Breast epithelium (tissue), 4 donors: ENCODE data around the gene MIB2. TPM values are rescaled to one million over a fixed set of nuclear protein-coding genes. Genes with fewer than 3 reads are reported as not detected.

ENCODE experiments used
- DNase-seq, 2 donors: peaks; one replicate each; pipeline ENCODE4 v3.0.0-alpha.2; 2019; ENCODE audit warnings: low spot score in 2 of 2
- H3K27ac ChIP-seq, 2 donors: fragments of 200-600 bp; sonication (generic) in 1 of 2; one replicate each; pipeline ENCODE4 v1.5.1; 2016 to 2019; ENCODE audit warnings: mild to moderate bottlenecking in 1 of 2
- H3K27me3 ChIP-seq, 2 donors: fragments of 200-600 bp; sonication (generic) in 1 of 2; one replicate each; pipeline versions ENCODE4 v1.5.1 to v1.6.0; 2017 to 2019; ENCODE audit warnings: control low read depth in 1 of 2, mild to moderate bottlenecking in 1 of 2
- H3K36me3 ChIP-seq: fragments of 200-600 bp; one replicate; pipeline ENCODE4 v1.5.1; 2019
- H3K4me1 ChIP-seq, 2 donors: fragments of 200-600 bp; sonication (generic); one replicate each; pipeline ENCODE4 v1.5.1; 2016 to 2019; ENCODE audit warnings: control low read depth in 1 of 2
- H3K4me3 ChIP-seq, 3 donors: fragments of 200-600 bp; sonication (generic); 1 replicate in 2 of 3; 2 replicates in 1 of 3; pipeline ENCODE4 v1.5.1; 2016 to 2019; ENCODE audit warnings: mild to moderate bottlenecking in 3 of 3, moderate library complexity in 2 of 3
- H3K9me3 ChIP-seq, 2 donors: fragments of 200-600 bp; sonication (generic) in 1 of 2; one replicate each; pipeline ENCODE4 v1.5.1; 2016 to 2019; ENCODE audit warnings: control low read depth in 1 of 2
- CTCF ChIP-seq, 3 donors: fragments of 450-650 bp; IDR thresholded peaks; one replicate each; pipeline ENCODE4 v1.5.1; 2016 to 2017; ENCODE audit warnings: antibody characterized with exemption in 3 of 3, mild to moderate bottlenecking in 3 of 3, moderate library complexity in 3 of 3
- POLR2A ChIP-seq: fragments of 450-650 bp; IDR thresholded peaks from one replicate; pipeline ENCODE4 v1.6.1; 2016; ENCODE audit warnings: antibody characterized with exemption, mild to moderate bottlenecking, moderate library complexity
- POLR2AphosphoS5 ChIP-seq, 3 donors: sonication (generic); formaldehyde crosslinking; IDR thresholded peaks; one replicate each; pipeline ENCODE4 v1.6.1; 2017; ENCODE audit warnings: antibody characterized with exemption in 3 of 3
- intact Hi-C: fragments of 100-400 bp; cut with DNase I; formaldehyde crosslinking; loops from one replicate; pipeline ENCODE4 v1.15.1; 2023; ENCODE audit warnings: low total_unique reads
- total RNA-seq, 3 donors: library from RNA; depleted of rRNA; stranded (reverse); fragments of >200 nt; gene quantifications; one replicate each; pipeline ENCODE4 v1.1.0, GENCODE V29; 2016

The MIB2 gene
- total RNA-seq, 3 donors from 2014 or later, result 32.0 to 69.5 (median 48.9) TPM

- intact Hi-C loops, result no loop called here
- H3K27ac ChIP-seq, result no peak overlapping the region
- H3K4me3 ChIP-seq, result no peak overlapping the region
- H3K9me3 ChIP-seq, result no peaks in the 10 kb centered on the region
- peaks cover 6 to 8% of the 10 kb centered on the region in 2 donors for H3K4me1 ChIP-seq
- peaks cover 5 to 6% of the 10 kb centered on the region in 2 donors for H3K27me3 ChIP-seq
- no peak for DNase-seq
- no peaks in the 10 kb centered on the region for H3K36me3 ChIP-seq
- TF ChIP-seq POLR2AphosphoS5 (IDR thresholded peaks at IDR 0.05) (no peak), CTCF (IDR thresholded peaks at IDR 0.05) (no peak), POLR2A (no peak)
Measured at GRCh38 chr1:1598720-1599029, 16.6 kb upstream of the MIB2 start.

- intact Hi-C loops, result no loop called here
- Histone ChIP-seq H3K27ac (no peak overlapping the region), H3K9me3 (no peaks in the 10 kb centered on the region), H3K4me3 (peak overlapping the region in 2 of 3 donors; percentile 47 to 80), H3K4me1 (peaks cover 6 to 8% of the 10 kb centered on the region in 2 donors), H3K27me3 (peaks cover 5 to 6% of the 10 kb centered on the region in 2 donors), H3K36me3 (no peaks in the 10 kb centered on the region)
- DNase-seq, result no peak
- no peak for TF ChIP-seq POLR2A
- no peak for TF ChIP-seq CTCF (IDR thresholded peaks at IDR 0.05)
- no peak for TF ChIP-seq POLR2AphosphoS5 (IDR thresholded peaks at IDR 0.05)
Measured at GRCh38 chr1:1599030-1599934, 16.0 kb upstream of the MIB2 start.

GRCh38 chr1:1599935-1600860, 15.1 kb upstream of the MIB2 start, which contains the start of gene FNDC10:
Gene FNDC10, minus strand, starts transcription at chr1:1600135. Its CDS starts 120 bp downstream, at chr1:1600015.
- Histone ChIP-seq H3K9me3 (no peaks in the 10 kb centered on the region), H3K27me3 (peaks cover 5 to 6% of the 10 kb centered on the region in 2 donors), H3K36me3 (no peaks in the 10 kb centered on the region), H3K27ac (no peak within 1 kb of the TSS), H3K4me1 (peaks cover 6 to 8% of the 10 kb centered on the region in 2 donors), H3K4me3 (peak within 1 kb of the TSS; percentile 36 to 80 (median 60))
- DNase-seq, result no peak
- intact Hi-C loops, result no loop called here
- TF ChIP-seq CTCF (IDR thresholded peaks at IDR 0.05) (no peak), POLR2AphosphoS5 (IDR thresholded peaks at IDR 0.05) (no peak), POLR2A (no peak)

GRCh38 chr1:1600861-1601563, 14.3 kb upstream of the MIB2 start:
- intact Hi-C loops, result no loop called here
- Histone ChIP-seq H3K4me3 (peak overlapping the region in 2 of 3 donors; percentile 60 to 80), H3K27me3 (peaks cover 5 to 6% of the 10 kb centered on the region in 2 donors)

More at GRCh38 chr1:1600861-1601563, 14.3 kb upstream of the MIB2 start:
- Histone ChIP-seq H3K36me3 (no peaks in the 10 kb centered on the region), H3K4me1 (peaks cover 6 to 8% of the 10 kb centered on the region in 2 donors), H3K9me3 (no peaks in the 10 kb centered on the region), H3K27ac (no peak overlapping the region)
- TF ChIP-seq CTCF (IDR thresholded peaks at IDR 0.05) (no peak), POLR2AphosphoS5 (IDR thresholded peaks at IDR 0.05) (no peak), POLR2A (no peak)
- no peak for DNase-seq
